GM23338 (cell line): ENCODE results near the gene SLC9A9. TPM values are rescaled to one million over a fixed set of nuclear protein-coding genes. Genes with fewer than 3 reads are reported as not detected.

ENCODE experiments used
- ATAC-seq: fragments of 200-7000 bp; cut with Tn5 transposase; 3 replicates; pipeline ENCODE4 v1.9.1; 2020
- DNase-seq: peaks from one replicate; pipeline ENCODE4 v3.0.0-alpha.2; 2015; ENCODE audit warnings: low spot score
- H2AFZ ChIP-seq: fragments of 200-600 bp; sonication (generic); 2 replicates; pipeline ENCODE4 v1.8.0; 2016; ENCODE audit warnings: antibody characterized with exemption, mild to moderate bottlenecking, moderate library complexity
- H3F3A ChIP-seq: fragments of 200-600 bp; sonication (generic); replicated peaks from 2 replicates; pipeline ENCODE4 v1.8.0; 2017; ENCODE audit warnings: antibody characterized with exemption, mixed run types, low read depth
- H3K27ac ChIP-seq: fragments of 200-600 bp; sonication (generic); 2 replicates; pipeline ENCODE4 v1.6.1; 2016; ENCODE audit warnings: low read depth
- H3K27me3 ChIP-seq: fragments of 200-600 bp; sonication (generic); 2 replicates; pipeline ENCODE4 v1.8.0; 2016; ENCODE audit warnings: mild to moderate bottlenecking, mixed run types, moderate library complexity; ENCODE audit not compliant: insufficient read depth
- H3K36me3 ChIP-seq: fragments of 200-600 bp; sonication (generic); 2 replicates; pipeline ENCODE4 v1.8.0; 2016; ENCODE audit warnings: mild to moderate bottlenecking; ENCODE audit not compliant: insufficient read depth
- H3K4me1 ChIP-seq: fragments of 200-600 bp; sonication (generic); 2 replicates; pipeline ENCODE4 v1.8.0; 2016; ENCODE audit warnings: mild to moderate bottlenecking, moderate library complexity; ENCODE audit not compliant: insufficient read depth
- H3K4me2 ChIP-seq: fragments of 200-600 bp; sonication (generic); 2 replicates; pipeline ENCODE4 v1.7.1; 2017; ENCODE audit warnings: mixed run types
- H3K4me3 ChIP-seq: fragments of 200-600 bp; sonication (generic); 2 replicates; pipeline ENCODE4 v1.6.1; 2016; ENCODE audit warnings: mixed run types
- H3K79me2 ChIP-seq: fragments of 200-600 bp; sonication (generic); replicated peaks from 2 replicates; pipeline ENCODE4 v1.8.0; 2017; ENCODE audit warnings: mild to moderate bottlenecking; ENCODE audit not compliant: insufficient read depth
- H3K9me2 ChIP-seq: fragments of 200-600 bp; sonication (generic); 2 replicates; pipeline ENCODE4 v1.8.0; 2017; ENCODE audit not compliant: insufficient read depth
- H4K20me1 ChIP-seq: fragments of 200-600 bp; sonication (generic); replicated peaks from 2 replicates; pipeline ENCODE4 v1.8.0; 2017; ENCODE audit warnings: mild to moderate bottlenecking; ENCODE audit not compliant: insufficient read depth
- H3K27ac Mint-ChIP-seq: 2 replicates; pipeline ENCODE4 v1.8.0; 2020; ENCODE audit warnings: inconsistent platforms, mild to moderate bottlenecking, moderate library complexity, mixed read lengths
- H3K27me3 Mint-ChIP-seq: 3 replicates; pipeline ENCODE4 v1.8.0; 2022; ENCODE audit warnings: low read depth, mild to moderate bottlenecking, moderate library complexity, mixed read lengths, inconsistent platforms; ENCODE audit not compliant: insufficient read depth, poor library complexity
- H3K36me3 Mint-ChIP-seq: 3 replicates; pipeline ENCODE4 v1.8.0; 2021; ENCODE audit warnings: low read depth, mild to moderate bottlenecking, inconsistent platforms, moderate library complexity, mixed read lengths
- H3K4me1 Mint-ChIP-seq: 3 replicates; pipeline ENCODE4 v1.8.0; 2020; ENCODE audit warnings: mild to moderate bottlenecking, inconsistent platforms, mixed read lengths
- H3K4me3 Mint-ChIP-seq: 3 replicates; pipeline ENCODE4 v1.8.0; 2021; ENCODE audit warnings: moderate library complexity, mild to moderate bottlenecking, inconsistent platforms, mixed read lengths
- H3K9me3 Mint-ChIP-seq: 3 replicates; pipeline ENCODE4 v1.8.0; 2020; ENCODE audit warnings: moderate library complexity, mild to moderate bottlenecking, inconsistent platforms, mixed read lengths
- CREB1 ChIP-seq: fragments of 250-450 bp; sonication (Bioruptor Pico); IDR thresholded peaks from 2 replicates; pipeline ENCODE4 v1.5.0; 2020; ENCODE audit warnings: low read depth, mild to moderate bottlenecking, moderate library complexity
- EZH2 ChIP-seq: fragments of 200-600 bp; sonication (generic); IDR thresholded peaks from one replicate; pipeline ENCODE4 v1.8.0; 2017; ENCODE audit warnings: antibody characterized with exemption, mild to moderate bottlenecking, low read depth; ENCODE audit not compliant: unreplicated experiment
- EZH2phosphoT487 ChIP-seq: fragments of 200-600 bp; sonication (generic); IDR thresholded peaks from one replicate; pipeline ENCODE4 v1.8.1; 2018; ENCODE audit warnings: antibody characterized with exemption; ENCODE audit not compliant: unreplicated experiment
- JUNB ChIP-seq: IDR thresholded peaks from one replicate; pipeline ENCODE4 v1.6.1; 2016; ENCODE audit warnings: antibody characterized with exemption; ENCODE audit not compliant: unreplicated experiment
- NANOG ChIP-seq: IDR thresholded peaks from 2 replicates; pipeline ENCODE4 v1.6.1; 2016; ENCODE audit warnings: antibody characterized with exemption, borderline replicate concordance
- STAT1 ChIP-seq: IDR thresholded peaks from one replicate; pipeline ENCODE4 v1.6.1; 2016; ENCODE audit warnings: antibody characterized with exemption; ENCODE audit not compliant: unreplicated experiment
- ZNF114 ChIP-seq: fragments of 250-450 bp; sonication (Bioruptor Pico); IDR thresholded peaks from 2 replicates; pipeline ENCODE4 v1.5.0; 2020; ENCODE audit warnings: mild to moderate bottlenecking, moderate library complexity
- ZNF331 ChIP-seq: fragments of 250-450 bp; sonication (Bioruptor Pico); IDR thresholded peaks from 2 replicates; pipeline ENCODE4 v1.5.0; 2020; ENCODE audit warnings: low read depth, mild to moderate bottlenecking, moderate library complexity
- polyA plus RNA-seq: library from polyadenylated mRNA; unstranded; fragments of >200 nt; fragmentation: Nextera tagmentation; extraction: Ambion mirVana; gene quantifications from 2 replicates; pipeline ENCODE4 v1.2.1, GENCODE V29; 2016
- total RNA-seq: library from RNA; depleted of rRNA; stranded (reverse); fragments of >200 nt; shearing (Covaris generic); gene quantifications from 2 replicates; pipeline ENCODE4 v1.2.3, GENCODE V29; 2014
- TF ChIP-seq, protein P1 (sequence below): IDR thresholded peaks from one replicate; pipeline ENCODE4 v1.6.1; 2018; ENCODE audit warnings: antibody characterized with exemption; ENCODE audit not compliant: unreplicated experiment
- TF ChIP-seq, protein P2 (sequence below): IDR thresholded peaks from 2 replicates; pipeline ENCODE4 v1.6.1; 2016; ENCODE audit warnings: antibody characterized with exemption
- TF ChIP-seq, protein P3 (sequence below), 2 experiments: fragments of 200-600 bp in 1 of 2; sonication (generic) in 1 of 2; conservative IDR thresholded peaks; 2 replicates each; pipeline versions ENCODE4 v1.5.1 to v1.6.1; 2016 to 2017; ENCODE audit warnings: antibody characterized with exemption in 2 of 2, low read depth in 2 of 2, mild to moderate bottlenecking in 2 of 2, moderate library complexity in 1 of 2

Gene SLC9A9
- total and polyA plus RNA-seq, 2 experiments from 2014 or later, result 1.3 to 1.6 TPM

DNA sequence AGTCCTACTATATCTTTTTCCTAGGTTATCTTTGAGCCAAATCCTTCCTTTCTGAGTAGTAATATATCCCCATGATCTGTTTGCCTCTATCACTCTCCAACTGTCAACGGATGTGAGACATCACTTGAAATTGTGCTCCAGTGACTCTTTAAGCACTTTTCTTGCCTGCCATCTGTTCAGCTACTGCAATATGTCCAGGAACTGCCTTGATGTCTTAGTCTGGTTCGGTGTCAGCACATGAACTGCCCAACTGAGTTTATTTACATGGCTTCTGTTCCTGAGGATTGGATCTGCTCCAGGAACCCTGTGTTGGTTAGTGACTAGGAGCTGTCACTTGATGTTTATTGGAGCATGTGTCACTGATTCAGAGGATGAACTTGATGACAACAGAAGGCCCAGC, 116.5 kb downstream of the SLC9A9 start:
- Histone ChIP-seq H4K20me1 (no peaks in the 10 kb centered on the region), H3K4me2 (no peak overlapping the region), H3K9me2 (peaks cover 18% of the 10 kb centered on the region), H2AFZ (no peak overlapping the region), H3K4me1 (no peaks in the 10 kb centered on the region), H3K36me3 (no peaks in the 10 kb centered on the region), H3F3A (no peaks in the 10 kb centered on the region), H3K27me3 (no peaks in the 10 kb centered on the region), H3K79me2 (no peaks in the 10 kb centered on the region), H3K4me3 (no peak overlapping the region), H3K27ac (no peak overlapping the region)
- no peak for TF ChIP-seq NANOG
- ATAC-seq (no peak), DNase-seq (no peak)
- no peaks in the 10 kb centered on the region for H3K4me1 Mint-ChIP-seq
- H3K4me3 Mint-ChIP-seq, result no peak overlapping the region
- no peak overlapping the region for H3K27ac Mint-ChIP-seq
- no peaks in the 10 kb centered on the region for H3K36me3 Mint-ChIP-seq
- no peaks in the 10 kb centered on the region for H3K27me3 Mint-ChIP-seq
- no peaks in the 10 kb centered on the region for H3K9me3 Mint-ChIP-seq

DNA sequence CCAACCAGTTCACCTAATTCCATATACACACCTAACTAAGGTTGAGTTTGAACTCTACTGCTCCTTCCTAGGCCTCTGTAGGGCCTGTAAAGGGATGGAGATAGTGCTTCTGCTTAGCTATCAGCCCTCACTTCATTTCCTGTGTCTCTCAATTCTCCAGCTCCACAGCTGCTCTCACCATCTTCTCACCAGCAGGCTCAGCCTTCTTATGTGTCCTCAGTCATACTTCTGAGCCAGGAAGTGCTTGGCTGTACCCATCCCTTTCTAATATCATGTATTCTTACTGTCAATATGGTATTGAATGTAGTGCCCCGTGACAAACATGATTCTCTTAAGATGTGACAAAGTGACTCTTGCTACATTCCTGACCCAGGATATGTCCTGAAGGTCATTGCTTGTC, 116.9 kb downstream of the SLC9A9 start:
- Histone ChIP-seq H3K4me2 (no peak overlapping the region), H3K79me2 (no peaks in the 10 kb centered on the region), H3K36me3 (no peaks in the 10 kb centered on the region), H3K9me2 (peaks cover 18% of the 10 kb centered on the region), H3K4me1 (no peaks in the 10 kb centered on the region), H3K4me3 (no peak overlapping the region), H4K20me1 (no peaks in the 10 kb centered on the region), H3F3A (no peaks in the 10 kb centered on the region), H2AFZ (no peak overlapping the region), H3K27me3 (no peaks in the 10 kb centered on the region), H3K27ac (no peak overlapping the region)
- ATAC-seq (no peak), DNase-seq (no peak)
- no peak for TF ChIP-seq STAT1
- TF ChIP-seq, protein P1, sequence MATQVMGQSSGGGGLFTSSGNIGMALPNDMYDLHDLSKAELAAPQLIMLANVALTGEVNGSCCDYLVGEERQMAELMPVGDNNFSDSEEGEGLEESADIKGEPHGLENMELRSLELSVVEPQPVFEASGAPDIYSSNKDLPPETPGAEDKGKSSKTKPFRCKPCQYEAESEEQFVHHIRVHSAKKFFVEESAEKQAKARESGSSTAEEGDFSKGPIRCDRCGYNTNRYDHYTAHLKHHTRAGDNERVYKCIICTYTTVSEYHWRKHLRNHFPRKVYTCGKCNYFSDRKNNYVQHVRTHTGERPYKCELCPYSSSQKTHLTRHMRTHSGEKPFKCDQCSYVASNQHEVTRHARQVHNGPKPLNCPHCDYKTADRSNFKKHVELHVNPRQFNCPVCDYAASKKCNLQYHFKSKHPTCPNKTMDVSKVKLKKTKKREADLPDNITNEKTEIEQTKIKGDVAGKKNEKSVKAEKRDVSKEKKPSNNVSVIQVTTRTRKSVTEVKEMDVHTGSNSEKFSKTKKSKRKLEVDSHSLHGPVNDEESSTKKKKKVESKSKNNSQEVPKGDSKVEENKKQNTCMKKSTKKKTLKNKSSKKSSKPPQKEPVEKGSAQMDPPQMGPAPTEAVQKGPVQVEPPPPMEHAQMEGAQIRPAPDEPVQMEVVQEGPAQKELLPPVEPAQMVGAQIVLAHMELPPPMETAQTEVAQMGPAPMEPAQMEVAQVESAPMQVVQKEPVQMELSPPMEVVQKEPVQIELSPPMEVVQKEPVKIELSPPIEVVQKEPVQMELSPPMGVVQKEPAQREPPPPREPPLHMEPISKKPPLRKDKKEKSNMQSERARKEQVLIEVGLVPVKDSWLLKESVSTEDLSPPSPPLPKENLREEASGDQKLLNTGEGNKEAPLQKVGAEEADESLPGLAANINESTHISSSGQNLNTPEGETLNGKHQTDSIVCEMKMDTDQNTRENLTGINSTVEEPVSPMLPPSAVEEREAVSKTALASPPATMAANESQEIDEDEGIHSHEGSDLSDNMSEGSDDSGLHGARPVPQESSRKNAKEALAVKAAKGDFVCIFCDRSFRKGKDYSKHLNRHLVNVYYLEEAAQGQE, result no peak
- no peak for TF ChIP-seq NANOG
- TF ChIP-seq, protein P2, sequence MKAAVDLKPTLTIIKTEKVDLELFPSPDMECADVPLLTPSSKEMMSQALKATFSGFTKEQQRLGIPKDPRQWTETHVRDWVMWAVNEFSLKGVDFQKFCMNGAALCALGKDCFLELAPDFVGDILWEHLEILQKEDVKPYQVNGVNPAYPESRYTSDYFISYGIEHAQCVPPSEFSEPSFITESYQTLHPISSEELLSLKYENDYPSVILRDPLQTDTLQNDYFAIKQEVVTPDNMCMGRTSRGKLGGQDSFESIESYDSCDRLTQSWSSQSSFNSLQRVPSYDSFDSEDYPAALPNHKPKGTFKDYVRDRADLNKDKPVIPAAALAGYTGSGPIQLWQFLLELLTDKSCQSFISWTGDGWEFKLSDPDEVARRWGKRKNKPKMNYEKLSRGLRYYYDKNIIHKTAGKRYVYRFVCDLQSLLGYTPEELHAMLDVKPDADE, result no peak
- no peak for TF ChIP-seq EZH2
- TF ChIP-seq ZNF331 (CRISPR knock-in tag), result no peak
- H3K4me1 Mint-ChIP-seq, result no peaks in the 10 kb centered on the region
- no peaks in the 10 kb centered on the region for H3K36me3 Mint-ChIP-seq
- H3K4me3 Mint-ChIP-seq, result no peak overlapping the region
- H3K27ac Mint-ChIP-seq, result no peak overlapping the region
- no peaks in the 10 kb centered on the region for H3K27me3 Mint-ChIP-seq
- no peaks in the 10 kb centered on the region for H3K9me3 Mint-ChIP-seq

DNA sequence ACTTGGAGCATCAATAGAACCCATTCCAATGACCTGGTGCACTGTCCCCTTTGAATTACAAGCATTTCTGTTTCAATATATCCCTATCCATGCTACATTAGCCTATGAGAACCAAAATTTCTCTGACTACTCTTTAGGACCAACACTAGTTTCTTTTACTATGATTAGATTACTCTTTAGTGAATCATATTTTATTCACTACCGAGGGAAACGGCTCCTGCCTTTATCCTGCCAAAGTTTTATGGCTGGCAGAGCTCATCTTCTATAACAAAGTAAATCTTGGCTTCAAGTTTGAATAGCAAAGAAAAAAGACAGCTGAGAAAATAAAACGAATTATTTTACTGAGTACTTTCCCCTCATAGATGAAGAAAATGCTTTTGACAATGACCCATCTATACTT, 120.9 kb downstream of the SLC9A9 start:
- H3K4me1 Mint-ChIP-seq, result no peaks in the 10 kb centered on the region
- Histone ChIP-seq H3K27ac (no peak overlapping the region), H3K4me1 (no peaks in the 10 kb centered on the region), H2AFZ (no peak overlapping the region), H3K36me3 (no peaks in the 10 kb centered on the region), H3K9me2 (peaks cover 15% of the 10 kb centered on the region), H3F3A (no peaks in the 10 kb centered on the region), H3K4me2 (no peak overlapping the region), H4K20me1 (no peaks in the 10 kb centered on the region), H3K27me3 (no peaks in the 10 kb centered on the region), H3K79me2 (no peaks in the 10 kb centered on the region), H3K4me3 (no peak overlapping the region)
- DNase-seq (no peak), ATAC-seq (no peak)
- H3K36me3 Mint-ChIP-seq, result no peaks in the 10 kb centered on the region
- no peak overlapping the region for H3K4me3 Mint-ChIP-seq
- H3K27ac Mint-ChIP-seq, result no peak overlapping the region
- TF ChIP-seq EZH2 (no peak), ZNF331 (CRISPR knock-in tag) (no peak), ZNF114 (CRISPR knock-in tag) (no peak), JUNB (no peak), EZH2phosphoT487 (no peak), CREB1 (CRISPR knock-in tag) (no peak), STAT1 (no peak), NANOG (no peak)
- TF ChIP-seq, protein P3, sequence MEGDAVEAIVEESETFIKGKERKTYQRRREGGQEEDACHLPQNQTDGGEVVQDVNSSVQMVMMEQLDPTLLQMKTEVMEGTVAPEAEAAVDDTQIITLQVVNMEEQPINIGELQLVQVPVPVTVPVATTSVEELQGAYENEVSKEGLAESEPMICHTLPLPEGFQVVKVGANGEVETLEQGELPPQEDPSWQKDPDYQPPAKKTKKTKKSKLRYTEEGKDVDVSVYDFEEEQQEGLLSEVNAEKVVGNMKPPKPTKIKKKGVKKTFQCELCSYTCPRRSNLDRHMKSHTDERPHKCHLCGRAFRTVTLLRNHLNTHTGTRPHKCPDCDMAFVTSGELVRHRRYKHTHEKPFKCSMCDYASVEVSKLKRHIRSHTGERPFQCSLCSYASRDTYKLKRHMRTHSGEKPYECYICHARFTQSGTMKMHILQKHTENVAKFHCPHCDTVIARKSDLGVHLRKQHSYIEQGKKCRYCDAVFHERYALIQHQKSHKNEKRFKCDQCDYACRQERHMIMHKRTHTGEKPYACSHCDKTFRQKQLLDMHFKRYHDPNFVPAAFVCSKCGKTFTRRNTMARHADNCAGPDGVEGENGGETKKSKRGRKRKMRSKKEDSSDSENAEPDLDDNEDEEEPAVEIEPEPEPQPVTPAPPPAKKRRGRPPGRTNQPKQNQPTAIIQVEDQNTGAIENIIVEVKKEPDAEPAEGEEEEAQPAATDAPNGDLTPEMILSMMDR (conservative IDR thresholded peaks at IDR 0.05; ENCODE audit: low read depth in 2 of 2), result no peak
- H3K9me3 Mint-ChIP-seq, result no peaks in the 10 kb centered on the region
- no peaks in the 10 kb centered on the region for H3K27me3 Mint-ChIP-seq
